Hepatocyte (in vitro differentiated cells): ENCODE measurements around the gene SLC38A9. TPM values are rescaled to one million over a fixed set of nuclear protein-coding genes. Genes with fewer than 3 reads are reported as not detected.

Experiments used
- DNase-seq: peaks from one replicate; pipeline ENCODE4 v3.0.0-alpha.2; 2016; ENCODE audit warnings: low spot score
- H2AFZ ChIP-seq: fragments of 200-600 bp; sonication (generic); 2 replicates; pipeline ENCODE4 v1.6.0; 2016; ENCODE audit warnings: antibody characterized with exemption, mild to moderate bottlenecking
- H3K27ac ChIP-seq: fragments of 200-600 bp; sonication (generic); 2 replicates; pipeline ENCODE4 v1.5.1; 2016; ENCODE audit warnings: mild to moderate bottlenecking
- H3K27me3 ChIP-seq: fragments of 200-600 bp; sonication (generic); 2 replicates; pipeline ENCODE4 v1.6.1; 2016
- H3K36me3 ChIP-seq: fragments of 200-600 bp; sonication (generic); replicated peaks from 2 replicates; pipeline ENCODE4 v1.5.1; 2016; ENCODE audit warnings: low read depth; ENCODE audit not compliant: insufficient read depth
- H3K4me1 ChIP-seq: fragments of 200-600 bp; sonication (generic); 2 replicates; pipeline ENCODE4 v1.5.1; 2016; ENCODE audit warnings: mild to moderate bottlenecking, moderate library complexity; ENCODE audit not compliant: insufficient read depth
- H3K4me2 ChIP-seq: fragments of 200-600 bp; sonication (generic); 2 replicates; pipeline ENCODE4 v1.6.0; 2016
- H3K4me3 ChIP-seq: fragments of 200-600 bp; sonication (generic); 2 replicates; pipeline ENCODE4 v1.5.1; 2016; ENCODE audit warnings: mild to moderate bottlenecking
- H3K79me2 ChIP-seq: fragments of 200-600 bp; sonication (generic); 2 replicates; pipeline ENCODE4 v1.6.0; 2017; ENCODE audit warnings: mild to moderate bottlenecking
- H3K9me2 ChIP-seq: fragments of 200-600 bp; sonication (generic); replicated peaks from 2 replicates; pipeline ENCODE4 v1.6.0; 2017; ENCODE audit warnings: mild to moderate bottlenecking; ENCODE audit not compliant: insufficient read depth
- H3K9me3 ChIP-seq: fragments of 200-600 bp; sonication (generic); 2 replicates; pipeline ENCODE4 v1.5.1; 2016; ENCODE audit warnings: low read depth, mild to moderate bottlenecking
- H4K20me1 ChIP-seq: fragments of 200-600 bp; sonication (generic); 2 replicates; pipeline ENCODE4 v1.6.0; 2016; ENCODE audit warnings: mild to moderate bottlenecking; ENCODE audit not compliant: insufficient read depth, poor library complexity, severe bottlenecking
- EZH2 ChIP-seq: fragments of 200-600 bp; sonication (generic); IDR thresholded peaks from 2 replicates; pipeline ENCODE4 v1.6.1; 2016; ENCODE audit warnings: antibody characterized with exemption, mild to moderate bottlenecking, borderline replicate concordance
- EZH2phosphoT487 ChIP-seq: fragments of 200-600 bp; sonication (generic); IDR thresholded peaks from one replicate; pipeline ENCODE4 v1.6.1; 2018; ENCODE audit warnings: antibody characterized with exemption, mild to moderate bottlenecking, low read depth, moderate library complexity; ENCODE audit not compliant: unreplicated experiment, severe bottlenecking
- WGBS: methylation state at CpG from one replicate; pipeline ENCODE4 v1.1.6; 2016; ENCODE audit warnings: low lambda C conversion rate; ENCODE audit errors: missing lambda C conversion rate; 5-methylcytosine and 5-hydroxymethylcytosine counted together
- polyA plus RNA-seq: library from polyadenylated mRNA; unstranded; fragments of >200 nt; fragmentation: Nextera tagmentation; extraction: Ambion mirVana; gene quantifications from 2 replicates; pipeline ENCODE4 v1.2.1, GENCODE V29; 2016
- total RNA-seq: library from RNA; depleted of rRNA; stranded (reverse); fragments of >200 nt; gene quantifications from 2 replicates; pipeline ENCODE4 v1.2.3, GENCODE V29; 2014
- TF ChIP-seq, protein P1 (sequence below): fragments of 200-600 bp; sonication (generic); IDR thresholded peaks from 2 replicates; pipeline ENCODE4 v1.5.1; 2016; ENCODE audit warnings: antibody characterized with exemption, mild to moderate bottlenecking; ENCODE audit not compliant: poor library complexity

The SLC38A9 gene
- total and polyA plus RNA-seq, 2 experiments from 2014 or later = 28.1 to 37.8 TPM

DNA sequence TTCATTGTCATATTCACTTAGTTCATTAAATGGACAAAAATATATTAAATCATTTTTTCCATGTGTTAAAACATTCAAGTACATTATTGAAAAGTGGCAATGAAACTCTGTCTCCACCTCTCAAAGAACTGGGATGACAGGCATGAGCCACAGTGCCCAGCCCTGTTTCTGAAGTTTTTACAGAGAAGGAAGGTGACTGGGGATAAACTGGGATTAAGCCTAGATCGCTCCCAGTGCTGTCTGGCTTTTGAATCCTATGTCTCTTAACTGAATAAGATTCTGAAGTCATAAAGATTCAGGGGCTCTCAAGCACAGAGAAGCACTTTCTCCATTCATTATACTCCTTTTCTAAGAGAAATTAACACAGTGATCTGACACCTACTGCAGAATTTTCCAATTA, 88.3 kb downstream of the SLC38A9 start:
- Histone ChIP-seq H2AFZ (no peak overlapping the region), H3K4me2 (no peak overlapping the region), H4K20me1 (no peaks in the 10 kb centered on the region), H3K27ac (no peak overlapping the region), H3K36me3 (no peaks in the 10 kb centered on the region), H3K4me1 (peaks cover 31% of the 10 kb centered on the region), H3K27me3 (no peaks in the 10 kb centered on the region), H3K9me3 (no peaks in the 10 kb centered on the region), H3K79me2 (no peaks in the 10 kb centered on the region), H3K4me3 (no peak overlapping the region), H3K9me2 (no peaks in the 10 kb centered on the region)
- DNase-seq = no peak
- TF ChIP-seq, protein P1, sequence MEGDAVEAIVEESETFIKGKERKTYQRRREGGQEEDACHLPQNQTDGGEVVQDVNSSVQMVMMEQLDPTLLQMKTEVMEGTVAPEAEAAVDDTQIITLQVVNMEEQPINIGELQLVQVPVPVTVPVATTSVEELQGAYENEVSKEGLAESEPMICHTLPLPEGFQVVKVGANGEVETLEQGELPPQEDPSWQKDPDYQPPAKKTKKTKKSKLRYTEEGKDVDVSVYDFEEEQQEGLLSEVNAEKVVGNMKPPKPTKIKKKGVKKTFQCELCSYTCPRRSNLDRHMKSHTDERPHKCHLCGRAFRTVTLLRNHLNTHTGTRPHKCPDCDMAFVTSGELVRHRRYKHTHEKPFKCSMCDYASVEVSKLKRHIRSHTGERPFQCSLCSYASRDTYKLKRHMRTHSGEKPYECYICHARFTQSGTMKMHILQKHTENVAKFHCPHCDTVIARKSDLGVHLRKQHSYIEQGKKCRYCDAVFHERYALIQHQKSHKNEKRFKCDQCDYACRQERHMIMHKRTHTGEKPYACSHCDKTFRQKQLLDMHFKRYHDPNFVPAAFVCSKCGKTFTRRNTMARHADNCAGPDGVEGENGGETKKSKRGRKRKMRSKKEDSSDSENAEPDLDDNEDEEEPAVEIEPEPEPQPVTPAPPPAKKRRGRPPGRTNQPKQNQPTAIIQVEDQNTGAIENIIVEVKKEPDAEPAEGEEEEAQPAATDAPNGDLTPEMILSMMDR = no peak
- TF ChIP-seq EZH2 (no peak), EZH2phosphoT487 (no peak)
- 50% methylated on average over 1 of the region's 1 CpG for WGBS

DNA sequence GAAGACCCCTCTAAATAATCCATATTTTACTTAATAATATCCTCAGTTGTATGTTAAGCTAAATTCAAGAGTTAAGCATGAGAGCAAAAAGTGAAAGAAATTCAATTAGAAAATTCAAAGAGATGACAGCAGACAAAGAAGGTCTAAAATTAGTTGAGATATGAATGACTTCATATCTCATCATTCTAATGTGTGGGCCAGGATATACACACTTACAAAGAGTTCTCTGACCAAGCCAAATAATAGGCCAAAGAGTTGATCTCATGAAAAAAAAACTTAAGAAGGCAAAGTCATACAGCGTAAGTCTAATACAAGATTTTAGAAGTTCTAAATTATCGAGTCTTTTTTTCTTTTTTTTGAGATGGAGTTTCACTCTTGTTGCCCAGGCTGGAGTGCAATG, 89.7 kb downstream of the SLC38A9 start:
- 95% methylated on average over 2 of the region's 2 CpGs for WGBS
- H4K20me1 ChIP-seq = no peaks in the 10 kb centered on the region
- no peak overlapping the region for H3K27ac ChIP-seq
- H2AFZ ChIP-seq = no peak overlapping the region
- H3K9me3 ChIP-seq = no peaks in the 10 kb centered on the region
- H3K27me3 ChIP-seq = no peaks in the 10 kb centered on the region
- H3K36me3 ChIP-seq = no peaks in the 10 kb centered on the region
- no peaks in the 10 kb centered on the region for H3K79me2 ChIP-seq
- H3K9me2 ChIP-seq = no peaks in the 10 kb centered on the region
- TF ChIP-seq EZH2phosphoT487 (no peak), EZH2 (no peak)
- TF ChIP-seq, protein P1 = no peak
- no peak overlapping the region for H3K4me3 ChIP-seq
- H3K4me1 ChIP-seq = peaks cover 31% of the 10 kb centered on the region
- no peak for DNase-seq
- H3K4me2 ChIP-seq = no peak overlapping the region

DNA sequence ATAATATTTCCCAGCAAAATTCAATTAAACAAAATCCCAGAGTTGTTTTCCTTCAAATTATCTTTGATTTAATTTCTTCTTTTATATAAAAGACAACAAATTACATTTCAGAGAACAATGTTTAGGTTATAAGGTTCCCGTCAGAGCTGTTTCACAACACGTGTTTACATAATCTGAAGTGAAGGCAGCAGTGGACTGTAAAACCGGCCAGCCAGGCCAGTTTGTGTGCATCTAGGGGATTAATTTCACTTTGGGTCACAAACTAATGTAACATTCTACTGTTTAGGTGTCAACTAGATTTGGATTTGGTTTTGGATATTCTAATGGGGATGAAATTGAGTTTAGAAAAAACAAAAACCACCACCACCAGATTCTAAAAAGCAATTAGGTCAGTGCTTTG, 90.9 kb downstream of the SLC38A9 start:
- peak overlapping the region; percentile 58 for H3K27ac ChIP-seq
- no peak for DNase-seq

More for the DNA sequence above, 90.9 kb downstream of the SLC38A9 start:
- no peak overlapping the region for H2AFZ ChIP-seq
- no peaks in the 10 kb centered on the region for H3K36me3 ChIP-seq
- H3K27me3 ChIP-seq = no peaks in the 10 kb centered on the region
- H3K9me3 ChIP-seq = no peaks in the 10 kb centered on the region
- peaks cover 35% of the 10 kb centered on the region for H3K4me1 ChIP-seq
- H3K4me2 ChIP-seq = no peak overlapping the region
- H3K79me2 ChIP-seq = no peaks in the 10 kb centered on the region
- TF ChIP-seq, protein P1 = no peak
- no peak for TF ChIP-seq EZH2phosphoT487
- TF ChIP-seq EZH2 = no peak
- no peaks in the 10 kb centered on the region for H4K20me1 ChIP-seq
- no peak overlapping the region for H3K4me3 ChIP-seq
- H3K9me2 ChIP-seq = no peaks in the 10 kb centered on the region
- 31% methylated on average over 3 of the region's 3 CpGs for WGBS
